WTC11 (cell line): Measurements from ENCODE around the gene KCND3.

ENCODE experiments used
- CTCF ChIP-seq: fragments of 200-600 bp; IDR thresholded peaks from 2 replicates; pipeline ENCODE4 v1.8.0; 2022; ENCODE audit warnings: antibody characterized with exemption
- MAX ChIP-seq: sonication (generic); formaldehyde crosslinking; IDR thresholded peaks from 2 replicates; pipeline ENCODE4 v1.8.0; 2022; ENCODE audit warnings: mild to moderate bottlenecking, missing genetic modification reagents
- SP1 ChIP-seq: sonication (generic); formaldehyde crosslinking; conservative IDR thresholded peaks from 2 replicates; pipeline ENCODE4 v1.8.1; 2022; ENCODE audit warnings: missing genetic modification reagents
- STAT6 ChIP-seq: sonication (generic); formaldehyde crosslinking; conservative IDR thresholded peaks from 2 replicates; pipeline ENCODE4 v1.8.1; 2023; ENCODE audit warnings: mild to moderate bottlenecking, low read depth, missing genetic modification reagents, moderate library complexity
- ZNF671 ChIP-seq: fragments of 250-450 bp; sonication (Bioruptor Pico); IDR thresholded peaks from 2 replicates; pipeline ENCODE4 v1.8.0; 2021; ENCODE audit warnings: mild to moderate bottlenecking

- TF ChIP-seq STAT6 (CRISPR knock-in tag): no peak
- no peak for TF ChIP-seq SP1 (CRISPR knock-in tag)
- no peak for TF ChIP-seq CTCF
- no peak for TF ChIP-seq ZNF671 (CRISPR knock-in tag)
- TF ChIP-seq MAX: no peak
Observed at GRCh38 chr1:111988377-111988742, 1.1 kb downstream of the KCND3 start.
